GM12878 (cell line): Measurements from ENCODE around the gene M1AP. TPM values are rescaled to one million over a fixed set of nuclear protein-coding genes. Genes with fewer than 3 reads are reported as not detected.
A peak's percentile ranks its signal among the peaks of the same experiment; 100 is the strongest.

ENCODE experiments used
- ATF7 ChIP-seq: fragments of 450-650 bp; IDR thresholded peaks from 2 replicates; pipeline ENCODE4 v1.6.1; 2016; ENCODE audit warnings: low read depth, mild to moderate bottlenecking
- CBX3 ChIP-seq: fragments of 200-600 bp; sonication (generic); IDR thresholded peaks from 2 replicates; pipeline ENCODE4 v1.6.1; 2016; ENCODE audit warnings: low read depth, borderline replicate concordance
- CBX5 ChIP-seq: sonication (generic); IDR thresholded peaks from 2 replicates; pipeline ENCODE4 v1.6.1; 2016; ENCODE audit warnings: low read depth, moderate library complexity, mild to moderate bottlenecking, inconsistent platforms
- CREB1 ChIP-seq: IDR thresholded peaks from 2 replicates; pipeline ENCODE4 v1.6.1; 2012; ENCODE audit warnings: low read depth, mild to moderate bottlenecking, inconsistent platforms
- CREM ChIP-seq: IDR thresholded peaks from 2 replicates; pipeline ENCODE4 v1.6.1; 2014; ENCODE audit warnings: antibody characterized with exemption, low read depth
- ELK1 ChIP-seq: IDR thresholded peaks from 2 replicates; pipeline ENCODE4 v1.6.1; 2012; ENCODE audit warnings: low read depth, low read length, improper control_type of control experiment
- FOS ChIP-seq: IDR thresholded peaks from 3 replicates; pipeline ENCODE4 v1.6.1; 2011; ENCODE audit warnings: borderline replicate concordance; ENCODE audit not compliant: insufficient read length; ENCODE audit errors: extremely low read depth
- HDGF ChIP-seq: fragments of 450-650 bp; IDR thresholded peaks from 2 replicates; pipeline ENCODE4 v1.6.1; 2016; ENCODE audit warnings: antibody characterized with exemption
- IRF3 ChIP-seq: fragments of 450-650 bp; IDR thresholded peaks from 2 replicates; pipeline ENCODE4 v1.6.1; 2014; ENCODE audit warnings: mild to moderate bottlenecking
- KLF5 ChIP-seq: fragments of 450-650 bp; IDR thresholded peaks from 2 replicates; pipeline ENCODE4 v1.6.1; 2014; ENCODE audit warnings: mild to moderate bottlenecking; ENCODE audit not compliant: partially characterized antibody
- LARP7 ChIP-seq: fragments of 450-650 bp; IDR thresholded peaks from 2 replicates; pipeline ENCODE4 v1.6.1; 2017; ENCODE audit warnings: mild to moderate bottlenecking
- MTA3 ChIP-seq: IDR thresholded peaks from 2 replicates; pipeline ENCODE4 v1.6.1; 2012; ENCODE audit warnings: low read length, inconsistent platforms, borderline replicate concordance
- MYC ChIP-seq: IDR thresholded peaks from 2 replicates; pipeline ENCODE4 v1.6.1; 2011; ENCODE audit warnings: mild to moderate bottlenecking, low read length, moderate library complexity, inconsistent platforms; ENCODE audit not compliant: insufficient read depth, insufficient replicate concordance, insufficient read length, severe bottlenecking
- NFXL1 ChIP-seq: fragments of 450-650 bp; IDR thresholded peaks from 2 replicates; pipeline ENCODE4 v1.6.1; 2017; ENCODE audit warnings: antibody characterized with exemption, mild to moderate bottlenecking, borderline replicate concordance
- NR2C1 ChIP-seq: fragments of 450-650 bp; IDR thresholded peaks from 2 replicates; pipeline ENCODE4 v1.6.1; 2017; ENCODE audit warnings: antibody characterized with exemption, mild to moderate bottlenecking, moderate library complexity
- NRF1 ChIP-seq: conservative IDR thresholded peaks from 2 replicates; pipeline ENCODE4 v1.6.1; 2011; ENCODE audit warnings: mild to moderate bottlenecking, low read depth, low read length, improper control_type of control experiment
- PAX8 ChIP-seq: fragments of 450-650 bp; IDR thresholded peaks from 2 replicates; pipeline ENCODE4 v1.6.1; 2017; ENCODE audit warnings: mild to moderate bottlenecking, moderate library complexity
- POLR2A ChIP-seq: IDR thresholded peaks from 2 replicates; pipeline ENCODE4 v1.6.1; 2011; ENCODE audit warnings: low read depth, mild to moderate bottlenecking, low read length
- POLR2AphosphoS5 ChIP-seq: IDR thresholded peaks from 2 replicates; pipeline ENCODE4 v1.6.1; 2011; ENCODE audit warnings: mild to moderate bottlenecking, low read length, inconsistent platforms
- POU2F2 ChIP-seq: IDR thresholded peaks from 3 replicates; pipeline ENCODE4 v1.6.1; 2011; ENCODE audit warnings: low read depth, mild to moderate bottlenecking, low read length, borderline replicate concordance
- RAD51 ChIP-seq: fragments of 450-650 bp; IDR thresholded peaks from 2 replicates; pipeline ENCODE4 v1.6.1; 2016; ENCODE audit warnings: moderate library complexity, mild to moderate bottlenecking, inconsistent platforms
- RBBP5 ChIP-seq: fragments of 200-600 bp; sonication (generic); conservative IDR thresholded peaks from 2 replicates; pipeline ENCODE4 v1.6.1; 2016
- SMC3 ChIP-seq: IDR thresholded peaks from 2 replicates; pipeline ENCODE4 v1.6.1; 2011; ENCODE audit warnings: low read length, improper control_type of control experiment, borderline replicate concordance
- TCF3 ChIP-seq: IDR thresholded peaks from 2 replicates; pipeline ENCODE4 v1.6.1; 2012; ENCODE audit warnings: low read depth, mild to moderate bottlenecking, low read length, borderline replicate concordance; ENCODE audit not compliant: insufficient read depth
- ZBTB11 ChIP-seq: fragments of 450-650 bp; formaldehyde crosslinking; IDR thresholded peaks from 2 replicates; pipeline ENCODE4 v1.5.0; 2022; ENCODE audit warnings: mild to moderate bottlenecking, missing genetic modification characterization
- ZNF207 ChIP-seq: fragments of 450-650 bp; IDR thresholded peaks from 2 replicates; pipeline ENCODE4 v1.6.1; 2014; ENCODE audit warnings: antibody characterized with exemption, mild to moderate bottlenecking, borderline replicate concordance
- ZNF274 ChIP-seq: IDR thresholded peaks from one replicate; pipeline ENCODE4 v1.8.0; 2011; ENCODE audit not compliant: insufficient read length, insufficient read depth
- ZSCAN29 ChIP-seq: fragments of 450-650 bp; IDR thresholded peaks from 2 replicates; pipeline ENCODE4 v1.6.1; 2017; ENCODE audit warnings: mild to moderate bottlenecking, moderate library complexity
- polyA plus RNA-seq, 11 experiments: library from polyadenylated mRNA; depleted of rRNA in 4 of 11; unstranded in 6 of 11; stranded (reverse) in 5 of 11; fragments of >200 nt; fragmentation: Nextera tagmentation in 4 of 11; fragmentation: Illumina TruSeq in 1 of 11; extraction: Ambion mirVana in 4 of 11; extraction: Trizol in 1 of 11; gene quantifications; 1 replicate in 1 of 11; 2 replicates in 10 of 11; pipeline versions ENCODE4 v1.2.1 to v1.2.3, GENCODE V29; 2011 to 2016; ENCODE audit warnings: inconsistent platforms in 2 of 11, missing spikeins in 2 of 11, low read depth in 1 of 11
- total RNA-seq, 4 experiments: library from RNA; depleted of rRNA in 3 of 4; stranded (reverse); fragments of >200 nt in 3 of 4; fragmentation: Illumina TruSeq in 1 of 4; extraction: Trizol in 1 of 4; gene quantifications; 2 replicates each; pipeline versions ENCODE4 v1.2.1 to v1.2.3, GENCODE V29; 2013 to 2021

M1AP gene
- total and polyA plus RNA-seq, 10 of the 15 experiments (the other 5 are each of a cell fraction or from before 2014, with no cell fraction given) = 0.04 to 0.32 (median 0.16) TPM; not detected in 4

GRCh38 chr2:74525717-74526648 lies 122.1 kb downstream of the M1AP start, which contains the start of gene DQX1 (continued):
- TF ChIP-seq ZBTB11 (CRISPR knock-in tag) = no peak
- TF ChIP-seq HDGF = no peak
- TF ChIP-seq POU2F2 = no peak
- no peak for TF ChIP-seq RAD51
- peak; percentile 63 for TF ChIP-seq ATF7
- TF ChIP-seq SMC3 = no peak
- peak; percentile 44; the same call in 1 of the 2 replicates for TF ChIP-seq POLR2A
- TF ChIP-seq ZNF207 = no peak
- peak; percentile 43; the same call in 1 of the 2 replicates for TF ChIP-seq CREM
- TF ChIP-seq RBBP5 = no peak
- no peak for TF ChIP-seq PAX8
- no peak for TF ChIP-seq NFXL1
- no peak for TF ChIP-seq MYC
- TF ChIP-seq LARP7 = no peak
- no peak for TF ChIP-seq FOS
- no peak for TF ChIP-seq MTA3
- no peak for TF ChIP-seq KLF5
- no peak for TF ChIP-seq ELK1
- no peak for TF ChIP-seq TCF3
- TF ChIP-seq CBX3 = no peak
- no peak for TF ChIP-seq CBX5
- TF ChIP-seq POLR2AphosphoS5 = peak; percentile 72
- no peak for TF ChIP-seq IRF3
- 0 out of 2 replicates have a peak, but pooled peaks have one; percentile 8 for TF ChIP-seq NRF1
- TF ChIP-seq ZNF274 = no peak
- no peak for TF ChIP-seq CREB1
- TF ChIP-seq NR2C1 = peak; percentile 69
- no peak for TF ChIP-seq ZSCAN29
